Keratinocyte (primary cell): ENCODE measurements around the gene AP1M1. TPM values are rescaled to one million over a fixed set of nuclear protein-coding genes. Genes with fewer than 3 reads are reported as not detected.

Experiments
- DNase-seq: peaks from one replicate; pipeline ENCODE4 v3.0.0-alpha.2; 2011; ENCODE audit warnings: low read depth, missing footprints, low spot score
- FAIRE-seq: peaks from 2 replicates; lab custom pipeline; 2011; peaks lifted over from hg19 to GRCh38; lab: Jason Lieb, UNC
- H2AFZ ChIP-seq: 2 replicates; pipeline ENCODE4 v1.6.0; 2012; ENCODE audit warnings: low read length, control low read depth, inconsistent platforms; ENCODE audit not compliant: control insufficient read depth
- H3K27ac ChIP-seq: 2 replicates; pipeline ENCODE4 v1.5.1; 2011; ENCODE audit warnings: low read length; ENCODE audit not compliant: control insufficient read depth, insufficient read depth
- H3K27me3 ChIP-seq: 3 replicates; pipeline ENCODE4 v1.6.0; 2011; ENCODE audit warnings: low read length; ENCODE audit not compliant: control insufficient read depth, insufficient read depth; ENCODE audit errors: extremely low read depth
- H3K36me3 ChIP-seq, 2 experiments: 2 replicates in 1 of 2; 3 replicates in 1 of 2; pipeline ENCODE4 v1.5.1; 2011; ENCODE audit warnings: low read length in 2 of 2, mild to moderate bottlenecking in 1 of 2; ENCODE audit not compliant: control insufficient read depth in 2 of 2, insufficient read depth in 2 of 2; ENCODE audit errors: extremely low read depth in 1 of 2
- H3K4me1 ChIP-seq: 3 replicates; pipeline ENCODE4 v1.5.1; 2011; ENCODE audit warnings: low read length; ENCODE audit not compliant: control insufficient read depth, insufficient read depth; ENCODE audit errors: extremely low read depth
- H3K4me2 ChIP-seq: 3 replicates; pipeline ENCODE4 v1.6.0; 2011; ENCODE audit warnings: low read depth, low read length; ENCODE audit not compliant: control insufficient read depth, insufficient read depth; ENCODE audit errors: extremely low read depth
- H3K4me3 ChIP-seq, 3 experiments: fragments of 200-600 bp in 1 of 3; sonication (generic) in 1 of 3; 2 replicates in 2 of 3; 3 replicates in 1 of 3; pipeline ENCODE4 v1.5.1; 2011 to 2016; ENCODE audit warnings: low read length in 3 of 3, mild to moderate bottlenecking in 3 of 3, control low read depth in 2 of 3, inconsistent platforms in 1 of 3, low read depth in 1 of 3, mixed read lengths in 1 of 3, mixed run types in 1 of 3, moderate library complexity in 1 of 3; ENCODE audit not compliant: control insufficient read depth in 2 of 3, insufficient read depth in 2 of 3; ENCODE audit errors: extremely low read depth in 1 of 3
- H3K79me2 ChIP-seq: 2 replicates; pipeline ENCODE4 v1.6.0; 2012; ENCODE audit warnings: low read length; ENCODE audit not compliant: control insufficient read depth, insufficient read depth
- H3K9ac ChIP-seq: 3 replicates; pipeline ENCODE4 v1.6.0; 2011; ENCODE audit warnings: low read length; ENCODE audit not compliant: control insufficient read depth, insufficient read depth; ENCODE audit errors: extremely low read depth
- H3K9me1 ChIP-seq: 3 replicates; pipeline ENCODE4 v1.6.0; 2011; ENCODE audit warnings: low read length; ENCODE audit not compliant: control insufficient read depth, insufficient read depth; ENCODE audit errors: extremely low read depth
- H3K9me3 ChIP-seq: 2 replicates; pipeline ENCODE4 v1.5.1; 2012; ENCODE audit warnings: low read depth, low read length; ENCODE audit not compliant: control insufficient read depth
- H4K20me1 ChIP-seq: 3 replicates; pipeline ENCODE4 v1.6.0; 2011; ENCODE audit warnings: low read length; ENCODE audit not compliant: control insufficient read depth, insufficient read depth; ENCODE audit errors: extremely low read depth
- CTCF ChIP-seq, 3 experiments: IDR thresholded peaks in 1 of 3; conservative IDR thresholded peaks in 1 of 3; optimal IDR thresholded peaks in 1 of 3; 2 replicates in 2 of 3; 3 replicates in 1 of 3; pipeline versions ENCODE3 to v1.5.1; 2011; ENCODE audit warnings: low read length in 3 of 3, mild to moderate bottlenecking in 3 of 3, moderate library complexity in 2 of 3, control low read depth in 1 of 3, inconsistent platforms in 1 of 3; ENCODE audit not compliant: insufficient read depth in 2 of 3; ENCODE audit errors: extremely low read depth in 1 of 3
- EZH2 ChIP-seq: IDR thresholded peaks from one replicate; pipeline ENCODE4 v1.6.1; 2012; ENCODE audit warnings: inconsistent platforms, mild to moderate bottlenecking, low read length, moderate library complexity
- dilution Hi-C: fragments of 300-500 bp; cut with MboI; formaldehyde crosslinking; loops from one replicate; pipeline ENCODE4 v1.7.0; 2020; ENCODE audit warnings: low sequenced_read_pairs; ENCODE audit not compliant: extremely low pct_ligation_motif_present
- polyA plus RNA-seq, 5 experiments: library from polyadenylated mRNA; depleted of rRNA in 3 of 5; stranded (reverse) in 3 of 5; stranded (forward) in 1 of 5; unstranded in 1 of 5; fragments of >200 nt; gene quantifications; 1 replicate in 1 of 5; 2 replicates in 3 of 5; 3 replicates in 1 of 5; pipeline versions ENCODE4 v1.2.1 to v1.2.3, GENCODE V29; 2011 to 2012; ENCODE audit warnings: missing spikeins in 2 of 5, low read depth in 1 of 5, low replicate concordance in 1 of 5

Gene AP1M1
- polyA plus RNA-seq, 1 donor (not counting 4 experiments of a cell fraction or from before 2014, with no cell fraction given): 27.7 TPM

DNA sequence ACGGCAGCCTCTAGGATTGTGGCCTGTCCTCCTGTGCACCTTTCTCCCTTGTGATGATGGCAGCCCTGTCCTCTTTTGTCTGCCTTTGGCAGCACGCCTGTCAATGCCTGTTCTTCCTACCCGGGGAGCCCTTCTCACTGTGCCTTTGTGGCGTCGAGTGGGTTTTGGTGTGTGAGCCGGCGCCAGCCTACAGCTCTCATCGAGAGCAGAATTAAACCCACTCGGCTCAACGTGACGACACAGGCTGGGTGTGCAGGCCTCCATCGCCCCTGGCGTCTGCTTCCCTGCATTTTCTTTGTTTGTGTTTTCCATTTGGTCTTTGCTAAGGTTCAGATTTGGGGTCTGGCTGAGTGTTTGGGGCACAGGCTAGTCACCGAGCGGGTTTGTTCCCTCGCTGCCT, 34.4 kb downstream of the AP1M1 start:
- Histone ChIP-seq H2AFZ (no peak overlapping the region), H3K9me1 (no peaks in the 10 kb centered on the region), H3K4me2 (no peak overlapping the region), H4K20me1 (no peaks in the 10 kb centered on the region), H3K27ac (no peak overlapping the region), H3K79me2 (no peaks in the 10 kb centered on the region), H3K9me3 (no peaks in the 10 kb centered on the region), H3K4me3 (no peak overlapping the region), H3K36me3 (peaks cover 26 to 33% of the 10 kb centered on the region in 2 experiments), H3K27me3 (no peaks in the 10 kb centered on the region), H3K4me1 (no peaks in the 10 kb centered on the region), H3K9ac (no peak overlapping the region)
- no peak for DNase-seq
- dilution Hi-C loops: no loop called here
- FAIRE-seq: no peak
- TF ChIP-seq EZH2 (no peak), CTCF (optimal IDR thresholded peaks at IDR 0.05 in 1 of 3, IDR thresholded peaks at IDR 0.05 in 1 of 3, conservative IDR thresholded peaks at IDR 0.05 in 1 of 3; ENCODE audit: extremely low read depth in 1 of 3, insufficient read depth in 2 of 3, low read length in 3 of 3) (no peak)

DNA sequence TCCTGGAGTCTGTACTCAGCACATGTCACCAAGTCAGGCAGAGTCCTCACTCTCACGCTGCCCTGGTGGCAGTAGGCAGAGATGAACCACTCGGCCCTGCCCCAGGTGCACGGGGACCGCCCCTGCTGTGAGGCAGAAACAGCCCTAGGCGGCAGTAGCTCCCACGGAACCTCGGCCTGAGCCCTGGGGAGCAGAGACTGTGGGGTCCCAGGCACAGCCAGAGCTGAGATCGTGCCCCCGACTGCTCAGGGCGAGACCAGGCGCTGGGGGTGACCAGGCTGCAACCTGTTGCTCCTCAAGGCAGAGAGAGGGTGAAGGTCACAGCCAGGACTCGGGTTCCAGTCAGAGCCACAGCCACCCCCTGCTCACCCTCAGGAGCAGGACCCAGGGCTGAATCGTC, 34.9 kb downstream of the AP1M1 start:
- H3K79me2 ChIP-seq: no peaks in the 10 kb centered on the region
- no peak overlapping the region for H3K4me2 ChIP-seq
- no peaks in the 10 kb centered on the region for H4K20me1 ChIP-seq
- no peaks in the 10 kb centered on the region for H3K9me3 ChIP-seq
- no peak overlapping the region for H3K9ac ChIP-seq
- H3K36me3 ChIP-seq: peaks cover 26 to 33% of the 10 kb centered on the region in 2 experiments
- H3K4me1 ChIP-seq: no peaks in the 10 kb centered on the region
- no peak for TF ChIP-seq CTCF (optimal IDR thresholded peaks at IDR 0.05 in 1 of 3, IDR thresholded peaks at IDR 0.05 in 1 of 3, conservative IDR thresholded peaks at IDR 0.05 in 1 of 3; ENCODE audit: extremely low read depth in 1 of 3, insufficient read depth in 2 of 3, low read length in 3 of 3)
- TF ChIP-seq EZH2: no peak
- dilution Hi-C loops: no loop called here
- no peak overlapping the region for H3K27ac ChIP-seq
- no peak for FAIRE-seq
- H2AFZ ChIP-seq: no peak overlapping the region
- DNase-seq: no peak
- no peaks in the 10 kb centered on the region for H3K9me1 ChIP-seq
- no peaks in the 10 kb centered on the region for H3K27me3 ChIP-seq
- H3K4me3 ChIP-seq: no peak overlapping the region
